ENCODE measurements around the gene NFYC.
A peak's percentile ranks its signal among the peaks of the same experiment; 100 is the strongest.

Gene NFYC

DNA sequence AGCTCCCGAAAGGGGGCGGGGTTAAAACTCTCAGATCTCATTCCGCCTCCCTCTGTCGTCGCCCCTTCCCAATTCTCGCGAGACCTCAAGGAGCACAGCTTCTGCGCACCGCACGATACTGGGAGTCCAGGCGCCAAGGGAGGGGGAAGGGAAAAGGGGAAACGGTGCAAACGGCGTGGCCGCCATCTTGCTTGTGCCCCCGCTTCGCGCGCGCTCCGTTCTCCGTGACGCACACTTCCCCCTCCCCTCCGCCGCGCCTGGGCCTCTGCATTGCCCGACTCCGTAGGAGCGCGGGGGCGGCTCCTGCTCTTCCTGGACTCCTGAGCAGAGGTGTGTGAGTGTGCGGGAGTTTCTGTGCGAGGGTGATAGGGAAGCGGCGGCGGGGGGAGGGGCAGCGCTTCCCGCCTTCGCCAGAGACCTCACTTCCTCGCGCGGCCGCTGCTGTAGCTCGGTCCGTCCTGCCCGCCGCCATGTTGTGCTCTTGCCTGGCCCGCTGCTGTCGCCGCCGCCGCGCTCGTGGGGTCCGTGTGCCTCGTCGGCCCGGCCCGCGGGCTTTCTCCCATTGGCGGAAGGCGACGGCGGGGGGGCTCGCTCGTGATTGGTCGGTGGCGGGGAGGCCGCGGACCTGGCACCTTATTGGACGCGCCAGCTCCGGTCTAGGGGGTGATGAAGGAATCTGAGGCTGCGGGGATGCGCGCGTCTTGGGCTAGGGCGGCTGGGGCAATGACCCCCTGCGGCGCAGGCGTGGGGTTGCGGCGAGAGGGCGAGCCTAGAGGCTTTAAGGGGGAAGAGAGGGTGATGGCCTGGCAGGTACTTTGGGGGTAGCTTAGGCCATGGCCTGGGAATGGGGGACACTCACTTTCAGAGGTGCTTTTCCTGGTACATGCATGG lies at the start of gene NFYC:
TSS of gene NFYC (plus strand) at position 167 of the 891 bp plus-strand sequence. CDS start 47,140 bp downstream, outside the sequence.
- peak; percentile 95 for DNase-seq (ENCODE audit: low spot score)

DNA sequence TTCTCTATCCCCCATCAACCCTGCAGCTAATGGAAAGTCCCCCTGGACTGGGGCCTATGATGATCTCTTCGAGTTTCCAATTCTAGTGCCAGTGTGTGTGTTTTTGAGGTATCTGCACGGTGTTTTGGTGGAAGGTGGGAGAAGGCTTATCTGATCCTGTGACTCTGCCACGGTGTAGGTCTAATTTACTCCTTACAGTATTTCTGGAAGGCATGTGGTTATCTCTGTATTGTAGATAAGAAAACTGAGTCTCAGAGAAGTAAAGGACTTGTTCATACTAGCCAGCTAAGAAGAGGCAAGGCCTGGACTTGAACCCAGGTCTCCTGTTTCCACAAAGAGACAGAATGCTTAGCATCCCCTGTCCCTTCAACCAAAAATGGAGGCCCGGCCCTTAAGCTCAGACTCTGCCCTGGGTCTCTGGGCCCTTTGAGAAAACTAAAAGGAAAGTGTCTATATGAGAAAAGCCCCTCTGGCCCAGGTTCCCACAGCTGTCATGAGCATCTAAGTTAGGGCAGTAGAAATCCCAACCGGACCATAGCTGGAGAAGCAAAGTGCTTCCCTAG lies 46.3 kb upstream of the NFYC start:
- DNase-seq (ENCODE audit: low spot score): no peak

DNA sequence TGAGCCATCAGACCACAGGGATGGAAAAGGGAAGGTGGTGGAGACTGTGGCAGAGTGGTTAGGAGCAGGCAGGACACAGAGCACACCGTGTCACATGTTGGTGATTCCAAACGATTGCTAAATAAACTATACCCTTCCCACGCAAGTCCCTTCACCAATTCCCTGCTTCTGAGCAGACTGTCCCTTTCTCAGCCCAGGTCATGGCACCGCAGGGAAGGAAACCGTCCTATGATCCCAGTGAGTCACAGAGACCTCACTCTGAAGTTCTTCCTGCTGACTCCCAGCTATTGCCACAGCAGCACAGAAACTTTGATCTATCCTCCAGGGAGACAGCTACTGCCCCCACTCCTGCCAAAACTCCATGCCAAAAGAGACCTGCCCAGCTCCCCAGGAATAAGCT lies 45.2 kb upstream of the NFYC start:
- DNase-seq (ENCODE audit: low spot score): no peak

DNA sequence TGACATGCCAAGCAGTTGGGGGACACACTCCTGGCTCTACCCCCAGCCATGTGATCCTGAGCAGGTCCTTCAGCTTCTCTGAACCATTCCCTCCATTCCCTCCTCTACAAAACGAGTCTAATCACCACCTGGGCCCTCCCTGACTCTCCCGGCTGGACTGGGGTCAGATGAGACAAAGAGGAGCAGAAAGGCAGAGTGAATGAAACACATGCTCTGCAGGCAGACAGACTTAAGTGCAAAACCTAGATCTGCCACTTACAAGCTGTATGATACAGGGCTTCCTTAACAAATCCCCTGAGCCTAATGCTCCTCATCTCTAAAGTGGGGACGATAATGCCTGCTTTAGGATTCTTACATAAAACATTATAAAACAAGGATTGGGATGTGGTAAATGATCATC lies 43.3 kb upstream of the NFYC start:
- DNase-seq (ENCODE audit: low spot score): no peak

- no peak for DNase-seq (ENCODE audit: low spot score)
These were observed 42.4 kb upstream of the NFYC start for GRCh38 chr1:40648928-40649591.

- no peak for DNase-seq (ENCODE audit: low spot score)
These were observed 41.9 kb upstream of the NFYC start for GRCh38 chr1:40649592-40649930.

DNA sequence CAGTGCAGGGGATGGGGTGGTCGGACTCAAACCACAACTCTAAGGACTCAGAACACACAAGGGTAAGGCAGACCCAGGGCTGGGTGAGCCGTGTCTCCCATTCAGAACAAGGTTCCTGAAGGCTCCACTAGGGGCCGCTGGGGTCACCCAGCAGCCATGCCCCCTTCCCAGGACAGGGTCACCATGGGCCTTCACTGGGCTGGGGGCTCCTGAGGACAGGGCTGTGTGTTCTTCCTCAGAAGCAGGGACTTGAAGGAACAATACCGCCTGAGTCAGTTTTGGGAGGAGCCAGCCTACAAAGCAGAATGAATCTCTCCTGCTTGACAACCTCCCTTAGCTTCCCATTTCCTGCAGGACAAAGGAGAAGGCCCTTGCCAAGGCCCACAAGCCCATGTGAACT lies 41.4 kb upstream of the NFYC start:
- no peak for DNase-seq (ENCODE audit: low spot score)

GRCh38 chr1:40651138-40651857 lies 40.2 kb upstream of the NFYC start:
- no peak for DNase-seq (ENCODE audit: low spot score)

DNA sequence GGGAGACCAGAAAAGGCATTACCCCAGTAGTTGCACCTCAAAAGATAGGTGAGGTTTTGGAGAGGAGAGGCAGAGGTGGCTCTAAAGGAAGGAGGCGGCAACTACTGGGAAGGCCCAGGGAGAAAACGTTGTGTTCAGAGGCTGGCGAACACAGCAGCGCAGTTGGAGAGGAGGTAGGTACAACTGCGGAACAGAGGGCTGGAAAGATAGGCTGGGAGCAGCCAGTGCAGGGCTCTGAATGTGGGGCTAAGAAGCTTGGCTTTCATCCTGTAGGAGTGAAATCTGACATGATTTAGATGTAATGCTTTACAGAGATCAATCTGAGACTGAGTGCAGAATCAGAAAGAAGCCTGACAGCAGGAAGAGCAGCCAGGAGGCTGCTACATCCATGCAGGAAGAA lies 39.0 kb upstream of the NFYC start:
- DNase-seq (ENCODE audit: low spot score): no peak

DNA sequence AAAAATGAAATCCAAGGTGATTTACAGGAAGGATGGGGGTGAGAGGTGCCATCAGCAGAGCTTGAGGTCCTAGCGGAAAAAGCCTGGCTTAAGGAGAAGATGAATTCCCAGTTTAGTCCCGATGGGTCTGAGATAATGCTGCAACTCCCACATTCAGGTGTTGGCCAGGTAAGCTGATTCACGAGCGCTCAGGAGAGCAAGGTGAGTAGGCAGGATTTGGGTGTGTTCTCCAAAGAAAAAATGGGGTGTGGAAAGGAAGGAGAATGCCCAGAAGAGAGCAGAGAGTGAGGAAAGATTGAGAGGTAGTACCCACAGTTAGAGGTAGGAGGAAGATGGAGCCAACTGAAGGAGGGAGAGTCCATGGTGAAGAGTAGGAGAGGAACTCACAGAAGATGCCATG lies 38.5 kb upstream of the NFYC start:
- DNase-seq (ENCODE audit: low spot score): no peak

GRCh38 chr1:40653851-40654537 lies 37.5 kb upstream of the NFYC start:
- no peak for DNase-seq (ENCODE audit: low spot score)

DNA sequence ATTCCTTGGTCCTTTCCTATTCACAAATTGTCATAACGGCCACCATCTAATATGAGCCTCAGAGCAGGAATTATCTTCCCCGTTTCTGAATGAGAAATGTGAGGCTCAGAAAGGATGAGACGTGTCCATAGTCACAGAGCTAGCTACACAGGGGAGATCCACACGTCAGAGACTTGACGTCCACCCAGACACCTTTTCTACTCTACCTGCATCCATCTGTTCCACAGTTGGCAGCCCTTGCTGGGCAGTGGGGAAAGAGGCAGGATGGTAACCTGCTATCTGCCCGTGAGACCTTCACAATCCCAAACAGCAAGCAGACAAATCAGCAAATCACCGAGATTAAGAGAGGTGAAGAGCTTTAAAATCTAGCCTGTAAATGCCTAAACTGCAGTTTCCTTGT lies 34.5 kb upstream of the NFYC start:
- DNase-seq (ENCODE audit: low spot score): no peak

DNA sequence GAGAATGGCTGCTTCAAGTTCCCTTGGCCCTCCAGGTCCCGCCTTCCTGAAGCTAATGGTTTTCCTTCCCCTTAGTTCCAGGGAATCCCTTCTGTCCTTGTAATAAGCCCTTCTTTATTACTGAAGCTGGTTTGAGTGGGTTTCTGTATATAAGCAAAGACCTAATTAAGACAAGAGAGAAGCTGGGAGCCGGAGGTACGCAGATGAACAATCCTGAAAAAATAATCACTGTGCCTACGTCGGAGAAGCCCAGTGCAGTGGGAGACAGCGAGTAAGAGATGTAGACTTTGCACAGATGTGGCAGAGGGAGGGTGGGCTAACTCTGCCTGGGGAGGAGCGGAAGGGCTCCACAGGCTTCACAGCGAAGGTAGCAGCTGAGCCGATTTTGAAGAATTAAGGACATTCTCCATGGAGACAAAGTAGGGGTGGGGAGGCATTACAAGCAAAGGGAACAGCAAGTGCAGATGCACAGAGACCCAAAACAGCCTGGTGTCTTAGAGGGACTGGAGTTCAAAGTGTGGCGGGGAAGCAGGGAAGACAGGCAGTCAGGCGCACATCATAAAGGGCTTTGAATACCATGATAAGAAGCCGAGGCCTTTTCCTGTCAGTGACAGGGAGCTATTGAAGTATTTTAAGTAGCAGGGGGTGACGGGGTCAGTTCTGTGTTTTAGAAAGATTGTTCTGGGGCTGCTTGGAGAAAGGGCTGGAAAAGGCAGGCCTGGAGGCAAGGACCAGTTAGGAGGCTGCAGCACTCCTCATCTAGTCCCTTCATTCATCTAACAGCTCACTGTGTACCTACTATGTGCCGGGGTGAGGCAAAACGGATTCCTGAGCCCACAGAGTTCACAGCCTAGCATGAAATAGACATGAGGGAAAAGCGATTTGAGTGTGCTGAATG lies 32.5 kb upstream of the NFYC start:
- peak; percentile 55 for DNase-seq (ENCODE audit: low spot score)

- no peak for DNase-seq (ENCODE audit: low spot score)
These were observed 31.9 kb upstream of the NFYC start for GRCh38 chr1:40659649-40659947.

DNA sequence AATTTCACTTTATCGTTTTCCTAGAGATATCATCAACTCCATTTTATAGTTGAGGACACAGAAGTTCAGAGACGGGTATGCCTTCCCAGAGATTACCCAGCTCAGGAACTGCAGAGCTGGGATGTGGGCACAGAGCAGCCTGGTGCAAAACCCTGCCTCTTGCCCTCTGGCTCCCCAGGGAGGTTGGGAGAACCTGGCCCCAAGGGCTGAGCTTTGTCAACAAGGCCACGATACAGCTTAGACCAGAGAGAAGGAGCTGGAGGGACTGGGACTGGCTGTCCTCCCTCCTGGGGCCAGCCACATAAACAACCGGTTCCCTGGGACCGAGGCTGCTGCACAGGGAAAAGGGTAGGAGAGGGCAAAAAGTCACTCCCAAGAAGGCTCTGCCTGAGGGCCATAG lies 29.8 kb upstream of the NFYC start:
- DNase-seq (ENCODE audit: low spot score): no peak

DNA sequence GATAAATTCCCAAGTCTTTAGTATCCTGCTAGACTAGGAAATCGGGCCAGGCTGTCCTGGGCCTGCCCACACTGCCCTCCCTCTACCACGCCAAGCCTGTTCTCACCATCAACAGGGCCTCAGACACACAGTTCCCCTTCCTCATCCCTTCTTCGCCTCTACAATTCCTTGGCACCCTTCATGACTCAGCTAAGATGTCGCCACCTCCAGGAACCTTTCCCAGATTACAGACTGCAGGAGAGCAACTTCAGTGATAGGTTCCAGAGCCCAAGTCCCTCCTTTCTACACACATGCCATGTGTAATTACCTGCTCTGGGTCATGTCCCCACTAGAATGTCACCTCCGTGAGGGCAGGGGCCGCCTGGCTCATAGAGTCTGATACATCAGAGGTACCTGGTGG lies 29.4 kb upstream of the NFYC start:
- no peak for DNase-seq (ENCODE audit: low spot score)

- DNase-seq (ENCODE audit: low spot score): no peak
These were observed 28.6 kb upstream of the NFYC start for GRCh38 chr1:40662864-40663263.

DNA sequence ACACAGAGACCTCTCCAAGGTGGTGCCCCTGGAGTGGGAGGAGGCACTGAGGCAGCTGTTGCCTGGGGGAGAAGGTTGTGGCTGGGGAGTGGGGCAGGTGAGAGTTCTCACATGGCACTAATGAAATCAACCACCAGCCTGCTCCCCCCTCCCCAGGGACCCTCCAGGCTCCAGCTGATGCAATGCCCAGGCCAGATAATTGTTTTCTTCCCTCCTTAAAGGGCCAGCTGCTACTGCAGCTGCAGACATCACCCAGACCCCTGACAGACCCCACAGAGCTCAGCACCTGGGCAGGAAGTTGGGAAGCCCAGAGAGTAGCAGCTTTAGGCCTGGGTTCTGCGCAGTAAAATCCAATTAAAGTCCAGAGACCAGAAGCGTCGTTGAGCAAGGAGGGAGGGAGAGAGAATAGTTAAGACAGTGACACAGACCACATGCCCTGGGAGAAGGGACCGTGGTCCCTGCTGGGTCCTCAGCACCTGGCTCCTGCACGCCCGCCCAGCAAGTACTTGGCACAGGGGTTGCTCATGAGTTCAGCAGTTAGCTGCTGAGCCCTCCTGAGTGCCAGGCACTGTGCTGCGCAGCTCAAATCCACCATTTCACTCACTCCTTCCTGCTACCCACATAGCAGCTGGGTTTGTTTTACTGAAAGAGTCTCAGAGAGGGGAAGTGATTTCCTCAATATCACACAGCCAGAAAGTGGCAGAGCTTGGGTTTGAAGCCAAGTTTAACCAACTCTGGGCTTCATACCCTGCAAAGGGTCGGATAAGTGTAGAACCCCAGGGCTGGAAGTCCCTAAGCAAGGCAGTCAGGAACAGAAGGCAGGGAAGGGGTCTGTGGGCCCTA lies 28.0 kb upstream of the NFYC start:
- DNase-seq (ENCODE audit: low spot score): peak; percentile 70

- peak; percentile 69 for DNase-seq (ENCODE audit: low spot score)
These were observed 27.4 kb upstream of the NFYC start for GRCh38 chr1:40664167-40664537.

DNA sequence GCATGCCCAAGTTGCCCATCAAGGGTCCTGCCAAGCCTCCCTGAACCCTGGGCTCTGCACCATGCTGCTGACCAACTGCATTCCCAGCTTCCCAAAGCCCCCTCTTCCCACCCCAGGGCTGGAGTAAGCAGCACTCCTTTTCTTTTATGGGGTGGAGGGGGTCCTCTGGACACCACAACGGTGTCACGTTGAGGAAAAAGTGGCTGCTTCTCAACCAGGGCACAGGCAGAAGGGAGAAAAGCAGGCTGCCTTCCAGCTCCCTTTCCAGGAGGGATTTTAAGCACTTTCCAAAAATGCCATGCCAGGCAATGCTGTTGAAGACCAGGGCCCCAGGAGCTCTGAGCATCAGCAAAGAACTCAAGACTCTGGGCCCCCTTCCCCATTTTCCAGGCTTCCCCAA lies 26.7 kb upstream of the NFYC start:
- no peak for DNase-seq (ENCODE audit: low spot score)

Measured in D341Med (cell line).